B cell (primary cell): ENCODE results near the gene DDR1. TPM values are rescaled to one million over a fixed set of nuclear protein-coding genes. Genes with fewer than 3 reads are reported as not detected.

ENCODE experiments used
- ATAC-seq: fragments of 200-7000 bp; cut with Tn5 transposase; one replicate; pipeline ENCODE4 v1.10.0; 2021; ENCODE audit warnings: low read depth, mild to moderate bottlenecking, moderate number of reproducible peaks, moderate library complexity
- CTCF ChIA-PET: fragments of 350-600 bp; sonication (Branson Sonifier 250); formaldehyde crosslinking; loops from one replicate; lab custom pipeline; 2021; ENCODE audit warnings: antibody characterized with exemption, inconsistent platforms; lab: Charles Lee
- POLR2A ChIA-PET: fragments of 350-600 bp; sonication (Branson Sonifier 250); formaldehyde crosslinking; loops from one replicate; lab custom pipeline; 2021; ENCODE audit warnings: antibody characterized with exemption; lab: Charles Lee
- DNase-seq: peaks from one replicate; pipeline ENCODE4 v3.0.0; 2013
- H2AFZ ChIP-seq: 2 replicates; pipeline ENCODE4 v1.6.1; 2012; ENCODE audit warnings: mild to moderate bottlenecking, low read depth, low read length; ENCODE audit not compliant: insufficient read depth, poor library complexity, severe bottlenecking
- H3K27ac ChIP-seq, 2 donors: 1 replicate in 1 of 2; 2 replicates in 1 of 2; pipeline ENCODE4 v1.5.1; 2012 to 2013; ENCODE audit warnings: low read length in 2 of 2, mild to moderate bottlenecking in 2 of 2, moderate library complexity in 1 of 2
- H3K27me3 ChIP-seq, 4 experiments: fragments of 200-600 bp in 1 of 4; sonication (generic) in 1 of 4; replicated peaks in 1 of 4; 1 replicate in 2 of 4; 2 replicates in 2 of 4; pipeline versions ENCODE4 v1.6.1 to v1.7.0; 2013 to 2016; ENCODE audit warnings: low read length in 3 of 4, mild to moderate bottlenecking in 2 of 4, mixed read lengths in 1 of 4, moderate library complexity in 1 of 4; ENCODE audit not compliant: insufficient read depth in 4 of 4, control insufficient read depth in 3 of 4; ENCODE audit errors: control extremely low read depth in 1 of 4
- H3K36me3 ChIP-seq, 2 experiments: replicated peaks in 1 of 2; 1 replicate in 1 of 2; 2 replicates in 1 of 2; pipeline versions ENCODE4 v1.6.1 to v1.7.1; 2013; ENCODE audit warnings: low read length in 1 of 2; ENCODE audit not compliant: insufficient read depth in 2 of 2, control insufficient read depth in 1 of 2; ENCODE audit errors: control extremely low read depth in 1 of 2, extremely low read depth in 1 of 2
- H3K4me1 ChIP-seq, 2 donors: fragments of 200-600 bp in 1 of 2; sonication (generic) in 1 of 2; 1 replicate in 1 of 2; 2 replicates in 1 of 2; pipeline versions ENCODE4 v1.5.1 to v1.6.1; 2013 to 2017; ENCODE audit warnings: low read length in 2 of 2; ENCODE audit not compliant: control insufficient read depth in 2 of 2, insufficient read depth in 2 of 2
- H3K4me2 ChIP-seq: replicated peaks from 2 replicates; pipeline ENCODE3; 2012; ENCODE audit warnings: mild to moderate bottlenecking, low read depth, low read length; ENCODE audit not compliant: poor library complexity, severe bottlenecking
- H3K4me3 ChIP-seq, 5 experiments: fragments of 200-600 bp in 1 of 5; sonication (generic) in 1 of 5; 1 replicate in 3 of 5; 2 replicates in 2 of 5; pipeline versions ENCODE4 v1.5.1 to v1.7.0; 2011 to 2016; ENCODE audit warnings: low read length in 4 of 5, mild to moderate bottlenecking in 4 of 5, low read depth in 2 of 5, control low read depth in 1 of 5, moderate library complexity in 1 of 5; ENCODE audit not compliant: insufficient read depth in 1 of 5; ENCODE audit errors: control extremely low read depth in 1 of 5, extremely low read depth in 1 of 5
- H3K79me2 ChIP-seq: fragments of 200-600 bp; sonication (generic); one replicate; pipeline ENCODE4 v1.6.0; 2016; ENCODE audit warnings: low read length; ENCODE audit not compliant: control insufficient read depth, insufficient read depth
- H3K9ac ChIP-seq: fragments of 200-600 bp; sonication (generic); 2 replicates; pipeline ENCODE4 v1.6.1; 2017; ENCODE audit warnings: mild to moderate bottlenecking, low read length, moderate library complexity
- H3K9me3 ChIP-seq, 3 donors: one replicate each; pipeline versions ENCODE4 v1.6.1 to v1.7.1; 2013; ENCODE audit warnings: low read length in 2 of 3; ENCODE audit not compliant: control insufficient read depth in 2 of 3, insufficient read depth in 1 of 3; ENCODE audit errors: control extremely low read depth in 1 of 3
- H4K20me1 ChIP-seq: 2 replicates; pipeline ENCODE4 v1.6.0; 2012; ENCODE audit warnings: mild to moderate bottlenecking, low read length; ENCODE audit not compliant: insufficient read depth, control insufficient read depth, poor library complexity, severe bottlenecking
- H3K27ac Mint-ChIP-seq: one replicate; pipeline ENCODE4 v1.8.0; 2021; ENCODE audit warnings: mixed read lengths
- H3K27me3 Mint-ChIP-seq: one replicate; pipeline ENCODE4 v1.8.0; 2021; ENCODE audit warnings: mixed read lengths
- H3K4me1 Mint-ChIP-seq: one replicate; pipeline ENCODE4 v1.8.0; 2021; ENCODE audit warnings: mixed read lengths
- H3K4me3 Mint-ChIP-seq: one replicate; pipeline ENCODE4 v1.8.0; 2021; ENCODE audit warnings: mixed read lengths
- H3K9me3 Mint-ChIP-seq: one replicate; pipeline ENCODE4 v1.8.0; 2022; ENCODE audit warnings: mixed read lengths; ENCODE audit not compliant: insufficient read depth
- EZH2 ChIP-seq: IDR thresholded peaks from 2 replicates; pipeline ENCODE4 v1.6.1; 2012; ENCODE audit warnings: borderline replicate concordance, low read depth, mild to moderate bottlenecking, moderate library complexity, low read length; ENCODE audit not compliant: insufficient read depth, poor library complexity, severe bottlenecking
- WGBS: methylation state at CpG from one replicate; pipeline ENCODE4 v1.1.5; 2013; ENCODE audit warnings: missing lambda C conversion rate; ENCODE audit not compliant: insufficient coverage; 5-methylcytosine and 5-hydroxymethylcytosine counted together
- intact Hi-C: fragments of 100-400 bp; cut with micrococcal nuclease; formaldehyde crosslinking; loops from one replicate; pipeline ENCODE4 v1.10.0; 2022
- polyA plus RNA-seq: library from polyadenylated mRNA; depleted of rRNA; stranded (reverse); fragments of >200 nt; gene quantifications from 2 replicates; pipeline ENCODE4 v1.2.3, GENCODE V29; 2012
- total RNA-seq, 2 donors: library from RNA; stranded (reverse); fragments of 120-200 nt in 1 of 2; gene quantifications; 1 replicate in 1 of 2; 2 replicates in 1 of 2; pipeline versions ENCODE4 v1.2.3 to v1.2.4, GENCODE V29; 2013 to 2022
- TF ChIP-seq, protein P1 (sequence below): fragments of 200-600 bp; IDR thresholded peaks from one replicate; pipeline ENCODE4 v1.8.0; 2022; ENCODE audit warnings: antibody characterized with exemption, mild to moderate bottlenecking

DDR1 gene
- total and polyA plus RNA-seq, 2 donors (not counting 1 experiment from before 2014, with no cell fraction given) = 28.8 to 61.7 TPM

- Histone ChIP-seq H3K4me2 (no peak overlapping the region), H3K9me3 (no peaks in the 10 kb centered on the region), H3K4me1 (no peaks in the 10 kb centered on the region), H3K36me3 (no peaks in the 10 kb centered on the region), H3K79me2 (no peaks in the 10 kb centered on the region), H2AFZ (no peak overlapping the region), H3K27me3 (peaks cover 0 to 49% (median 16%) of the 10 kb centered on the region in 4 experiments), H4K20me1 (no peaks in the 10 kb centered on the region), H3K9ac (no peak overlapping the region), H3K27ac (no peak overlapping the region), H3K4me3 (no peak overlapping the region)
- POLR2A ChIA-PET = no interaction called here
- TF ChIP-seq, protein P1, sequence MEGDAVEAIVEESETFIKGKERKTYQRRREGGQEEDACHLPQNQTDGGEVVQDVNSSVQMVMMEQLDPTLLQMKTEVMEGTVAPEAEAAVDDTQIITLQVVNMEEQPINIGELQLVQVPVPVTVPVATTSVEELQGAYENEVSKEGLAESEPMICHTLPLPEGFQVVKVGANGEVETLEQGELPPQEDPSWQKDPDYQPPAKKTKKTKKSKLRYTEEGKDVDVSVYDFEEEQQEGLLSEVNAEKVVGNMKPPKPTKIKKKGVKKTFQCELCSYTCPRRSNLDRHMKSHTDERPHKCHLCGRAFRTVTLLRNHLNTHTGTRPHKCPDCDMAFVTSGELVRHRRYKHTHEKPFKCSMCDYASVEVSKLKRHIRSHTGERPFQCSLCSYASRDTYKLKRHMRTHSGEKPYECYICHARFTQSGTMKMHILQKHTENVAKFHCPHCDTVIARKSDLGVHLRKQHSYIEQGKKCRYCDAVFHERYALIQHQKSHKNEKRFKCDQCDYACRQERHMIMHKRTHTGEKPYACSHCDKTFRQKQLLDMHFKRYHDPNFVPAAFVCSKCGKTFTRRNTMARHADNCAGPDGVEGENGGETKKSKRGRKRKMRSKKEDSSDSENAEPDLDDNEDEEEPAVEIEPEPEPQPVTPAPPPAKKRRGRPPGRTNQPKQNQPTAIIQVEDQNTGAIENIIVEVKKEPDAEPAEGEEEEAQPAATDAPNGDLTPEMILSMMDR = no peak
- no peak for TF ChIP-seq EZH2
- WGBS = 89% methylated on average over 2 of the region's 3 CpGs
- no peak overlapping the region for H3K27ac Mint-ChIP-seq
- DNase-seq (no peak), ATAC-seq (no peak)
- intact Hi-C loops = no loop called here
- H3K27me3 Mint-ChIP-seq = peaks cover 52% of the 10 kb centered on the region
- H3K9me3 Mint-ChIP-seq = no peaks in the 10 kb centered on the region
- H3K4me1 Mint-ChIP-seq = no peaks in the 10 kb centered on the region
- no peak overlapping the region for H3K4me3 Mint-ChIP-seq
- CTCF ChIA-PET = no interaction called here
These were observed 55.2 kb downstream of the DDR1 start for GRCh38 chr6:30939473-30939872.

- H3K4me3 ChIP-seq = no peak within 1 kb of the TSS
- Mint-ChIP-seq H3K4me3 (no peak within 1 kb of the TSS), H3K4me1 (no peaks in the 10 kb centered on the region), H3K9me3 (no peaks in the 10 kb centered on the region), H3K27me3 (peaks cover 48% of the 10 kb centered on the region), H3K27ac (no peak within 1 kb of the TSS)
- DNase-seq (no peak), ATAC-seq (no peak)
- H3K27me3 ChIP-seq = peaks cover 0 to 55% (median 18%) of the 10 kb centered on the region in 4 experiments
- H3K36me3 ChIP-seq = no peaks in the 10 kb centered on the region
- no peak within 1 kb of the TSS for H3K9ac ChIP-seq
- H3K27ac ChIP-seq = no peak within 1 kb of the TSS
- H3K79me2 ChIP-seq = no peaks in the 10 kb centered on the region
- H3K4me2 ChIP-seq = no peak within 1 kb of the TSS
- no peaks in the 10 kb centered on the region for H3K9me3 ChIP-seq
- no peaks in the 10 kb centered on the region for H3K4me1 ChIP-seq
- no peaks in the 10 kb centered on the region for H4K20me1 ChIP-seq
- no peak within 1 kb of the TSS for H2AFZ ChIP-seq
- WGBS = 50% methylated on average over 5 of the region's 16 CpGs
- intact Hi-C loops = no loop called here
- POLR2A ChIA-PET = no interaction called here
- CTCF ChIA-PET = interaction anchor here (0.6 to 1.7 kb wide), 2 partner anchors 15 to 129 kb away, joined by 3 read pairs; no protein-coding TSS in a partner anchor
- TF ChIP-seq, protein P1 = no peak
- TF ChIP-seq EZH2 = no peak
These were observed 56.2 kb downstream of the DDR1 start, which contains the start of gene MUCL3 for GRCh38 chr6:30940361-30940986. Gene MUCL3 (plus strand): TSS chr6:30940973. CDS start chr6:30941000, 27 bp downstream.
